Central memory CD8-positive, alpha-beta T cell (primary cell): ENCODE measurements around the gene LPIN3.

Source experiments
- ATAC-seq: fragments of 150-1000 bp; cut with Tn5 transposase; replicated peaks from 2 replicates; pipeline ENCODE4 v1.10.0; 2022; ENCODE audit warnings: mild to moderate bottlenecking, moderate FRiP score, moderate number of reproducible peaks; ENCODE audit not compliant: poor library complexity, severe bottlenecking; ENCODE audit errors: extremely low read depth
- DNase-seq, 2 donors: peaks; one replicate each; pipeline ENCODE4 v3.0.0; 2021; ENCODE audit warnings: low spot score in 2 of 2
- H3K27ac Mint-ChIP-seq: one replicate; pipeline ENCODE4 v1.8.0; 2022; ENCODE audit warnings: low read depth, mild to moderate bottlenecking, moderate library complexity, mixed read lengths
- H3K27me3 Mint-ChIP-seq: one replicate; pipeline ENCODE4 v1.8.0; 2022; ENCODE audit warnings: mixed read lengths
- H3K36me3 Mint-ChIP-seq: one replicate; pipeline ENCODE4 v1.8.0; 2022; ENCODE audit warnings: mild to moderate bottlenecking, moderate library complexity, mixed read lengths; ENCODE audit not compliant: insufficient read depth
- H3K4me1 Mint-ChIP-seq: one replicate; pipeline ENCODE4 v1.8.0; 2022; ENCODE audit warnings: mixed read lengths
- H3K4me3 Mint-ChIP-seq: one replicate; pipeline ENCODE4 v1.8.0; 2022; ENCODE audit warnings: mild to moderate bottlenecking, moderate library complexity, mixed read lengths
- H3K9me3 Mint-ChIP-seq: one replicate; pipeline ENCODE4 v1.8.0; 2022; ENCODE audit warnings: mixed read lengths

The LPIN3 gene

GRCh38 chr20:41340327-41341055 lies at the start of gene LPIN3:
TSS of gene LPIN3 (plus strand) at chr20:41340821. CDS start at chr20:41345804, 4,983 bp downstream.
- DNase-seq = no peak
- H3K36me3 Mint-ChIP-seq = no peaks in the 10 kb centered on the region
- peaks cover 9% of the 10 kb centered on the region for H3K27me3 Mint-ChIP-seq
- H3K4me3 Mint-ChIP-seq = peak within 1 kb of the TSS; percentile 73
- peaks cover 11% of the 10 kb centered on the region for H3K4me1 Mint-ChIP-seq
- no peaks in the 10 kb centered on the region for H3K9me3 Mint-ChIP-seq
- H3K27ac Mint-ChIP-seq = no peak within 1 kb of the TSS
- peak; percentile 43 for ATAC-seq

- H3K27me3 Mint-ChIP-seq = no peaks in the 10 kb centered on the region
- H3K36me3 Mint-ChIP-seq = no peaks in the 10 kb centered on the region
- no peak overlapping the region for H3K4me3 Mint-ChIP-seq
- no peak for ATAC-seq
- no peak for DNase-seq
- H3K9me3 Mint-ChIP-seq = no peaks in the 10 kb centered on the region
- no peak overlapping the region for H3K27ac Mint-ChIP-seq
- H3K4me1 Mint-ChIP-seq = no peaks in the 10 kb centered on the region
Measured at GRCh38 chr20:41293269-41294037, 47.2 kb upstream of the LPIN3 start.

- Mint-ChIP-seq H3K9me3 (no peaks in the 10 kb centered on the region), H3K4me1 (no peaks in the 10 kb centered on the region), H3K36me3 (no peaks in the 10 kb centered on the region), H3K4me3 (no peak overlapping the region), H3K27me3 (no peaks in the 10 kb centered on the region), H3K27ac (no peak overlapping the region)
- no peak for DNase-seq
- no peak for ATAC-seq
Measured at GRCh38 chr20:41299899-41300298, 40.7 kb upstream of the LPIN3 start.

GRCh38 chr20:41300383-41300782 lies 40.2 kb upstream of the LPIN3 start:
- Mint-ChIP-seq H3K36me3 (no peaks in the 10 kb centered on the region), H3K27ac (no peak overlapping the region), H3K27me3 (no peaks in the 10 kb centered on the region), H3K4me3 (no peak overlapping the region), H3K4me1 (no peaks in the 10 kb centered on the region), H3K9me3 (no peaks in the 10 kb centered on the region)
- ATAC-seq = no peak
- DNase-seq = no peak

- ATAC-seq (no peak), DNase-seq (no peak)
- H3K27ac Mint-ChIP-seq = no peak overlapping the region
- H3K4me1 Mint-ChIP-seq = no peaks in the 10 kb centered on the region
- H3K27me3 Mint-ChIP-seq = no peaks in the 10 kb centered on the region
- H3K9me3 Mint-ChIP-seq = no peaks in the 10 kb centered on the region
- H3K4me3 Mint-ChIP-seq = no peak overlapping the region
- H3K36me3 Mint-ChIP-seq = no peaks in the 10 kb centered on the region
Measured at GRCh38 chr20:41300886-41301285, 39.7 kb upstream of the LPIN3 start.

- no peak for ATAC-seq
- Mint-ChIP-seq H3K4me1 (no peaks in the 10 kb centered on the region), H3K9me3 (no peaks in the 10 kb centered on the region), H3K4me3 (no peak overlapping the region), H3K36me3 (no peaks in the 10 kb centered on the region), H3K27me3 (no peaks in the 10 kb centered on the region), H3K27ac (no peak overlapping the region)
- DNase-seq = no peak
Measured at GRCh38 chr20:41304002-41304401, 36.6 kb upstream of the LPIN3 start.

- Mint-ChIP-seq H3K36me3 (no peaks in the 10 kb centered on the region), H3K4me3 (no peak overlapping the region), H3K27ac (no peak overlapping the region), H3K27me3 (no peaks in the 10 kb centered on the region), H3K4me1 (no peaks in the 10 kb centered on the region), H3K9me3 (no peaks in the 10 kb centered on the region)
- ATAC-seq = no peak
- DNase-seq = no peak
Measured at GRCh38 chr20:41304424-41305079, 36.1 kb upstream of the LPIN3 start.

GRCh38 chr20:41306061-41306727 lies 34.4 kb upstream of the LPIN3 start:
- ATAC-seq = no peak

GRCh38 chr20:41307021-41307420 lies 33.6 kb upstream of the LPIN3 start:
- no peak for DNase-seq
- no peak for ATAC-seq
- Mint-ChIP-seq H3K36me3 (no peaks in the 10 kb centered on the region), H3K4me3 (no peak overlapping the region), H3K4me1 (no peaks in the 10 kb centered on the region), H3K27me3 (no peaks in the 10 kb centered on the region), H3K9me3 (no peaks in the 10 kb centered on the region), H3K27ac (no peak overlapping the region)

More at GRCh38 chr20:41306061-41306727, 34.4 kb upstream of the LPIN3 start:
- Mint-ChIP-seq H3K4me1 (no peaks in the 10 kb centered on the region), H3K9me3 (no peaks in the 10 kb centered on the region), H3K27ac (no peak overlapping the region), H3K27me3 (no peaks in the 10 kb centered on the region), H3K36me3 (no peaks in the 10 kb centered on the region), H3K4me3 (no peak overlapping the region)
- no peak for DNase-seq

GRCh38 chr20:41308290-41308711 lies 32.3 kb upstream of the LPIN3 start:
- Mint-ChIP-seq H3K27me3 (no peaks in the 10 kb centered on the region), H3K9me3 (no peaks in the 10 kb centered on the region), H3K4me3 (no peak overlapping the region), H3K4me1 (no peaks in the 10 kb centered on the region), H3K27ac (no peak overlapping the region), H3K36me3 (no peaks in the 10 kb centered on the region)
- DNase-seq (no peak), ATAC-seq (no peak)

- no peaks in the 10 kb centered on the region for H3K27me3 Mint-ChIP-seq
- ATAC-seq (no peak), DNase-seq (no peak)
- no peaks in the 10 kb centered on the region for H3K9me3 Mint-ChIP-seq
- H3K4me3 Mint-ChIP-seq = no peak overlapping the region
- H3K4me1 Mint-ChIP-seq = no peaks in the 10 kb centered on the region
- no peaks in the 10 kb centered on the region for H3K36me3 Mint-ChIP-seq
- H3K27ac Mint-ChIP-seq = no peak overlapping the region
Measured at GRCh38 chr20:41308726-41309413, 31.8 kb upstream of the LPIN3 start.

GRCh38 chr20:41309817-41310216 lies 30.8 kb upstream of the LPIN3 start:
- DNase-seq (no peak), ATAC-seq (no peak)
- H3K27me3 Mint-ChIP-seq = no peaks in the 10 kb centered on the region
- H3K4me3 Mint-ChIP-seq = no peak overlapping the region
- H3K4me1 Mint-ChIP-seq = no peaks in the 10 kb centered on the region
- H3K27ac Mint-ChIP-seq = no peak overlapping the region
- H3K36me3 Mint-ChIP-seq = no peaks in the 10 kb centered on the region
- no peaks in the 10 kb centered on the region for H3K9me3 Mint-ChIP-seq
